IPS-15b (cell line): ENCODE measurements around the gene ANAPC16.
"Not testable (repeated sequence)": the region's sequence is repeated elsewhere in the genome, so short reads cannot be mapped to it uniquely, and the experiment has no call there.

Experiments used
- H3K27me3 ChIP-seq: one replicate; pipeline ENCODE4 v1.6.1; 2013; ENCODE audit warnings: low read length; ENCODE audit not compliant: control insufficient read depth, insufficient read depth
- H3K36me3 ChIP-seq: one replicate; pipeline ENCODE4 v1.6.1; 2013; ENCODE audit warnings: low read length; ENCODE audit not compliant: control insufficient read depth, insufficient read depth
- H3K4me1 ChIP-seq: one replicate; pipeline ENCODE4 v1.6.1; 2013; ENCODE audit warnings: mild to moderate bottlenecking, low read length; ENCODE audit not compliant: control insufficient read depth, insufficient read depth
- H3K4me3 ChIP-seq: one replicate; pipeline ENCODE4 v1.5.1; 2013; ENCODE audit warnings: low read depth, low read length
- H3K9ac ChIP-seq: one replicate; pipeline ENCODE4 v1.6.1; 2013; ENCODE audit warnings: low read depth, mild to moderate bottlenecking, low read length
- H3K9me3 ChIP-seq: one replicate; pipeline ENCODE4 v1.6.1; 2013; ENCODE audit warnings: mild to moderate bottlenecking, low read length; ENCODE audit not compliant: control insufficient read depth, insufficient read depth

The ANAPC16 gene

DNA sequence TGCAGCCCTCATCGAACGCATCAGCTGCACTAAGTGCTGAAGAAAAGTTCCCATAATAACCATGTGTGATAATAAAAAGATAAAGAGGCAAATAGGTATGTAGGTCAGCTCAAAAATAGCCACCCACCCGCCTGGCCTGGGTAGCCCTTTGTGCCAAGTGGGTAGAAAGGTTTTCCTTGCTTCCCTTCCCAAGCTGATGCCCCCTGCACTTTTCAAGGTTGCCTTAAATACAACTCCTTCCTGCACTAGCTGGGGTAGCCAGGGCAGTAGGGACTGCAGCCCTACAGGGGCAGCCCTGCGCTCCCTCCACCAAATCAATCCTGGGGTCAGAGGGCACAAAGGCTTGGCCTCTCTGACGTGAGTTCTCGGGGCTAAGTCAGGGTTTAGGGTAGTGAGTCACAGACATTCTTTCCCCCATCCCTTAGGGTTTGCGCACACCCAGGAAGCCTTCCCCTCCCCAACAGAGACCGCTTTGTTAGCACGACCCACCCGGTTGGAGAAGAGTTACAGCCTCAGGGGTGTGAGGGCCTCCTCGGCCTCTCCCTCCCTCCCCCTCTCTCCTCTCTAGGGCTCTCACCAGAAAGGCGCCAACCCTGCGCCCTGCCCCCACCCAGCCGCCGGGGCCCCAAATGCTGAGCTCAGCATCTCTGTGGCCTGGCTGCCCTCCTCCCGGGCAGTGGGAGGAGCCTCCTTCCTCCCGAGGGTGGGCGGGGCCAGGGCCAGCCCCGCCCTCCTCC is 44.6 kb downstream of the ANAPC16 start:
- Histone ChIP-seq H3K9me3 (no peaks in the 10 kb centered on the region), H3K36me3 (no peaks in the 10 kb centered on the region), H3K4me1 (peaks cover 27% of the 10 kb centered on the region), H3K9ac (peak overlapping the region; percentile 63), H3K4me3 (peak overlapping the region; percentile 53), H3K27me3 (no peaks in the 10 kb centered on the region)

DNA sequence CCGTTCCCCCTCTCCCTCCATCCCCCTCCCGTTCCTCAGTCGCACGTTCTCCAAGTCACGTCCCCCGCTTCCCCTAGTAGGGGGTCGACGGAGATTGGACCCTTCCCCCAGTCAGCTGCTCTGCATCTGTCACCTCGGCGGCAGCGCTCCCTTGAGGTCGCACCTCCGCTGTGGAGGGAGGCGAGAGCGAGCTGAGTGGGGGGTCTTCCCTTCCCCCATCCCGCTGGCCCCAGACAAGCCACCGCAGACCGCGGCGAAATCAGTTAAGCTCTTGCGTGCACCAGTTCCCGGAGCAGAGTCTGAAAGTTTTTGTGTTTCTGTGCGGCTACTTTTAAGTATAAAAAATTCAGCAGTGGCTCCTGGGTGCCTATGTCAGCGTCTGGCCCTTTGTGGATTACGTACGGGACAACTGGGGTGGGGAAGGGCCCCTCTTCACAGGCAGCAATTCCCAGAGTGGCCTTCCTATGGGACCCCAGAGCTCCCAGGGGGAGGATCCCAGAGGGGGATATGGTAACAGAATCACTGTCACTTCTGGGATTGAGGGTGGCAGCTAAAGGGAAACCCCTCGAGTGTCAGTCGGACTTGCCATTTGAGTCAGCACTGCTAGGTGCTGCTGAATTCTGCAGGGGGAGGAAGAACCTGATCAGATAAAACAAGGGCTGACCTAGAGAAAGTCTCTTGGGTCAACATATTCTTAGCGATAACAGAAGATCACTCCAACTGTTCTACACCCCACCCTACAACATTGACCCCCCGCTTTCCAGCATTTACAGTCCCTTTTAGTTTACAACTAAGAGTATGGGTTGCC is 45.4 kb downstream of the ANAPC16 start:
- Histone ChIP-seq H3K4me3 (peak overlapping the region; percentile 53), H3K4me1 (peaks cover 31% of the 10 kb centered on the region), H3K27me3 (no peaks in the 10 kb centered on the region), H3K36me3 (no peaks in the 10 kb centered on the region), H3K9ac (no peak overlapping the region), H3K9me3 (no peaks in the 10 kb centered on the region)

DNA sequence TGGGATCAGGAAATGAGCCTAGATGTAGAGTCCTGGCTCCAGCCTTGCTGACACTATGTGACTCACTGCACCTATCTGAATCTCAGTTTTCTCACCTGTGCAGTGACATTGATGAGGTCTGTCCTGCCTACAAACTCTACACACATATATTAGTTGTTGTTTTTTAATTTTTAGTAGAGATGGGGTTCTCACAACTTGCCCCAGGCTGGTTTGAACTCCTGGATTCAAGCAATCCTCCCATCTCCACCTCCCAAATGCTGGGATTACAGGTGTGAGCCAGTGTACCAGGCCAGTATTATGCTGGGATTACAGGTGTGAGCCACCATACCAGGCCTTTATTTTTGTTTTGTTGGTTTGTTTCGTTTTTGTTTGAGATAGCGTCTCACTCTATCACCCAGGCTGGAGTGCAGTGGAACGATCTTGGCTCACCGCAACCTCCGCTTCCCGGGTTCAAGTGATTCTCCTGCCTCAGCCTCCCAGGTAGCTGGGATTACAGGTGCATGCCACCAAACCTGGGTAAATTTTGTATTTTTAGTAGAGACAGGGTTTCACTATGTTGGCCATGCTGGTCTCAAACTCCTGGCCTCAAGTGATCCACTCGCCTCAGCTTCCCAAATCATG is 46.1 kb downstream of the ANAPC16 start:
- Histone ChIP-seq H3K4me3 (peak overlapping the region; percentile 53), H3K4me1 (peaks cover 31% of the 10 kb centered on the region), H3K9me3 (no peaks in the 10 kb centered on the region), H3K27me3 (no peaks in the 10 kb centered on the region), H3K9ac (no peak overlapping the region), H3K36me3 (no peaks in the 10 kb centered on the region)

DNA sequence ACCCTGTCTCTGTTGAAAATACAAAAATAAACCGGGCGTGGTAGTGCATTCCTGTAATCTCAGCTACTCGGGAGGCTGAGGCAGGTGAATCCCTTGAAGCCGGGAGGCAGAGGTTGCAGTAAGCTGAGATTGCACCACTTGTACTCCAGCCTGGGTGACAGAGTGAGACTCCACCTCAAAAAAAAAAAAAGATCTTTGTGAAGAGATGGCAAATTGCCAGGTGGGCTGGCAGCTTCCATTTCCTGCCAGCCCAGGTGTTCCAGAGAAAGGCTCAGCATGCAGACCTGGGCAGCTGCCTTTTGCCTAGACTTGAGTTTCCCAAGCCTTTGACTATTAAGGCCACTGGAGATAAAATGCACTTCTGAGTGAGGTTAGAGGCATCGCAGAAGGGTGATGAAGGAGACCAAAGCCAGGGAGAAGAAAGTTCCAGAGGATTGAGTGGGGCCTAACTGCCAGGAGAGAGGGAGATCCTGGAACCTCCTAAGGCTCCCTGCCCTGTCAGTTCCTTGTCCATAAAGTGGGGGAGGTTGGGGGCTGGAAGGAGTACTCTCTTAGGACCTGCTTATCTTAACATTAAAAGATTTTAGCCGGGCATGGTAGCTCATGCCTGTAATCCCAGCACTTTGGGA is 47.9 kb downstream of the ANAPC16 start:
- H3K4me1 ChIP-seq = peaks cover 31% of the 10 kb centered on the region
- no peak overlapping the region for H3K9ac ChIP-seq
- no peaks in the 10 kb centered on the region for H3K9me3 ChIP-seq
- no peak overlapping the region for H3K4me3 ChIP-seq
- H3K36me3 ChIP-seq = no peaks in the 10 kb centered on the region
- no peaks in the 10 kb centered on the region for H3K27me3 ChIP-seq

DNA sequence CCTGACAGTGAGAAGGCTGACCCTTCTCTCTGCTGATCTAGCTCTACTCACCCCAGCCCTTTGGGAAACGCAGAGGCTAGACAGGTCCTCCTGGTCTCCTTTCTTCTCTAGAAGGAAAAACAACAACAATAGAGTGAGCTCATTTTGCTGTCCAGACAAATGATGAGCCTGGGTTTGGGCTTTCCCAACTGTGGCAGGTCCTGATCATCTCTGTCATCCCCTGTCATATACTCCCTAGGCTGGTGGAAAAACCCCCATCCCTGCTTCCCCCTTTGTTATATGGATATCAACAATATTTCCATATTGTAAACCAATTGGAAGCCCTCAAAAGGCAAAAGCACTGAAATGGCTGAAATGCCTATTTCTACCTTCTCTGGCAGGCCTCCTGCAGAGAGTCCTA is 48.7 kb downstream of the ANAPC16 start:
- H3K9ac ChIP-seq = no peak overlapping the region
- peaks cover 28% of the 10 kb centered on the region for H3K4me1 ChIP-seq
- H3K9me3 ChIP-seq = no peaks in the 10 kb centered on the region
- H3K4me3 ChIP-seq = no peak overlapping the region
- H3K36me3 ChIP-seq = no peaks in the 10 kb centered on the region
- H3K27me3 ChIP-seq = no peaks in the 10 kb centered on the region

DNA sequence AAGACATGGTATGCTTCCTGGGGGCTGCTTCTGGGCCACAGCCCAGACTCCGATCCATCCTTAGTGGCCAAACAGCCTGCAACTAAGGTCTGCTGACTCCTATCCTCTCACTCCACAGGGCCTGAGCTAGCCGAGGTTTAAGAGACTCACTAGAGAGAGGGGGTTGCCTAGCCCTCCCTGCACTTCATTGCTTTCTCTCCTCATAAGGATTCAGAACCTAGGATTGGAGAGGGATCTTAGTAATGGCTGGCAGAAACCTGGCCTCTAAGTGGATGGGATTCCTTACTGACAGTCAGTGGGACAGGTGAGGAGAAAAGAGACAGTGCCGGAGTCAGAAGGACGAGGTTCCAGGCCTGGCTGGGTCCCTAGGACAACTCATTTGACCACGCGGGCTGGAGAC is 49.7 kb downstream of the ANAPC16 start:
- Histone ChIP-seq H3K36me3 (no peaks in the 10 kb centered on the region), H3K27me3 (no peaks in the 10 kb centered on the region), H3K4me1 (peaks cover 18% of the 10 kb centered on the region), H3K4me3 (no peak overlapping the region), H3K9me3 (no peaks in the 10 kb centered on the region), H3K9ac (no peak overlapping the region)

DNA sequence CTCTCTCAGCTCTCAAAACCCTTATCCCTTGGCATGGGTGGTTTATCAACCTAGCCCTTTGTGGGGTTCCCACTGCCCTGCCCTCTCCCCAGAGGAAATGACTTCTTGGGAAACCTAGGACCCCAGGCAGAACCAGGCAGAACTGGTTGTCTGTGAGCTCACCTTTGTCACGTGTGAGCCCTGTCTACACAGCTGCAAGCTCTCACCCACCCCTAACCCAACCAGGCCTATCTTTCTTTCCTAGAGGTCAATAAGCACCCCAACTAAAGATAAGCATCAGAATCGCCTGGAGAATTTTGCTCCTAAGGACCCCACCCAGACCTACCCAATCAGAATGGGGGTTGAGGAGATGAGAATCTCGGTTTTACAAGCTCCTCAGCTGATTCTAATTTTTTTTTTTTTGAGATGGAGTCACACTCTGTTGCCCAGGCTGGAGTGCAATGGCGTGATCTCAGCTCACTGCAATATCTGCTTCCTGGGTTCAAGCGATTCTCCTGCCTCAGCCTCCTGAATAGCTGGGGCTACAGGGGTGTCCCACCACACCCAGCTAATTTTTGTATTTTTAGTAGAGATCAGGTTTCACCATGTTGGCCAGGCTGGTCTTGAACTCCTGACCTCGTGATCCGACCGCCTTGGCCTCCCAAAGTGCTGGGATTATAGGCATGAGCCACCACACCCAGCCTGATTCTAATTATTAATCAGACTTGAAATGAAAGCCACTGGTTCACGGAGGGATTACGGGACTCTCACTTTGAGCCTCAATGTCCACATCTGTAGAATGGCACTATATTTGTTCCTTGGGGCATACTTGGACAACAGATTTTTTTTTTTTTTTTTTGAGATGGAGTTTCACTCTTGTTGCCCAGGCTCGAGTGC is 50.4 kb downstream of the ANAPC16 start:
- peaks cover 18% of the 10 kb centered on the region for H3K4me1 ChIP-seq
- H3K36me3 ChIP-seq = no peaks in the 10 kb centered on the region
- no peak overlapping the region for H3K4me3 ChIP-seq
- no peak overlapping the region for H3K9ac ChIP-seq
- H3K27me3 ChIP-seq = no peaks in the 10 kb centered on the region
- H3K9me3 ChIP-seq = no peaks in the 10 kb centered on the region

DNA sequence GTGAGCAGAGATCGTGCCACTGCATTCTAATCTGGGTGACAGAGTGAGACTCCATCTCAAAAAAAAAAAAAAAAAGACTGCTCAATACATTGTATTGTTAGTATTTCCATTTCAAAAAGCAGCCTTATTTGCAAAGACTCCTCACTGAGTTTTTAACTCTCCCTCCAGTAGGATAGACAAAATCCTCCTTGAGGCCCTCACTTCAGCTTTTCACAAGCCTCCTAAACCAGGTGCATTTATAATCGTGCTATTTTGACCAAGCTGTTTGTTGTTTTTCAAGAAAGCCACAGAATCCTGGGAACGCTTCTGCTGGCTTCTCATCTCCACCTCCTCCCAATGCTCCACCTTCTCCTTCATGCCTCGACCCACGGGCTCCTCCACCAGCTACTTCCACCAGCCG is 51.6 kb downstream of the ANAPC16 start:
- Histone ChIP-seq H3K9me3 (no peaks in the 10 kb centered on the region), H3K36me3 (no peaks in the 10 kb centered on the region), H3K9ac (no peak overlapping the region), H3K4me3 (no peak overlapping the region), H3K4me1 (peaks cover 19% of the 10 kb centered on the region), H3K27me3 (no peaks in the 10 kb centered on the region)

DNA sequence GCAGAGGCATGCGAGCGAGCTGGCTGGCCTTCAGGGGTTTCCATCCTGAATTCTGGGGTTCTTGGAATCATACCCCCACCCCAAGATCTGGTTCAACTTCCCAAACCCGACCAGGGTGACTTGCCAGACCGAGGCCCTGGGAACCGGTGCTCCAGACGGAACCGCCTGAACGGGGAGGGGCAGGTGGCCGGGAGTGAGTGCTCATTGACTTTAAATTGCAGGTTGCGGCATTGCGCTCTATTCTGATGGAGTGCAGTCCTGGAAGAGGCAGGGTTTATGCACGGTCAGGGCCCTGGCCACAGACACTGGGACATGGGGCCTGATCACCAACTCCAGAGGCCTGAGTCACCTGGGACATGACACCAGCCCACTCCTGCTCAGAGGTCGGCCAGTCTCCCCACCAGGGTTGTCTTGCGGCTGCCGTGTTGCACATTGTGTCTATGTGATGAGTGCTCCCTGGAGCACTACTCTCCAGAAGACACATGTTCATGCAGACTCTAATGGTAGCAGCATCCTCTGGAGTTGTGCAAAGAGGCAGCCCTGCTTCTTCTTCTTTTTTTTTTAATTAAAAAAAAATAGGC is 52.1 kb downstream of the ANAPC16 start:
- Histone ChIP-seq H3K4me1 (peaks cover 19% of the 10 kb centered on the region), H3K9me3 (no peaks in the 10 kb centered on the region), H3K27me3 (no peaks in the 10 kb centered on the region), H3K36me3 (no peaks in the 10 kb centered on the region), H3K4me3 (peak overlapping the region; percentile 2), H3K9ac (no peak overlapping the region)

DNA sequence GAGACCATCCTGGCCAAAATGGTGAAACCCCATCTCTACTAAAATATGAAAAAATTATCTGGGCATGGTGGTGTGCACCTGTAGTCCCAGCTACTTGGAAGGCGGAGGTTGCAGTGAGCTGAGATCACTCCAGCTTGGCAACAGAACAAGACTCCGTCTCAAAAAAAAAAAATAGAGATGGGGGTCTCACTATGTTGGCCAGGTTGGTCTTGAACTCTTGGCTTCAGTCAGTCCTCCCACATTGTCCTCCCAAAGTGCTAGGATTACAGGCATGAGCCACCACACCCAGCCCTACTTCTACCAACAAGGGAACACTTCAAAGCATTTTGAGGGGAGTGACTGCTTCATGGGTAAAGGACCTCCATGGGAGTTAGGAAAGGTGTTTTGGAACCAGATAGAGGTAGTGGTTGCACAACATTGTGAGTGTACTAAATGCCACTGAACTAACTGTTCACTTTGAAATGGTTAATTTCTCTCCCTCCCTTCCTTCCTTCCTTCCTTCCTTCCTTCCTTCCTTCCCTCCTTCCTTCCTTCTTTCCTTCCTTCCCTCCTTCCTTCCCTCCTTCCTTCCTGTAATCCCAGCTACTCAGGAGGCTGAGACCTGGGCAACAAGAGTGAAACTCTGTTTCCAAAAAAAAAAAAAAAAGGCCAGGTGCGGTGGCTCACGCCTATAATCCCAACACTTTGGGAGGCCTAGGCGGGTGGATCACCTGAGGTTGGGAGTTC is 52.8 kb downstream of the ANAPC16 start:
- not testable (repeated sequence) for H3K4me3 ChIP-seq, H3K36me3 ChIP-seq, H3K9ac ChIP-seq, H3K9me3 ChIP-seq, H3K27me3 ChIP-seq
- peaks cover 19% of the 10 kb centered on the region for H3K4me1 ChIP-seq
